Liver (tissue), 9 donors: ENCODE results near the gene ACRV1. TPM values are rescaled to one million over a fixed set of nuclear protein-coding genes. Genes with fewer than 3 reads are reported as not detected.

ENCODE experiments used
- DNase-seq: peaks from one replicate; pipeline ENCODE4 v3.0.0-alpha.2; 2017; ENCODE audit warnings: low spot score
- H3K27ac ChIP-seq, 2 donors: one replicate each; pipeline ENCODE4 v1.7.0; 2013; ENCODE audit warnings: inconsistent platforms in 2 of 2, low read length in 2 of 2, control low read depth in 1 of 2, low read depth in 1 of 2, mild to moderate bottlenecking in 1 of 2
- H3K27me3 ChIP-seq, 4 donors: one replicate each; pipeline versions ENCODE4 v1.6.1 to v1.7.0; 2013; ENCODE audit warnings: low read length in 3 of 4, inconsistent platforms in 1 of 4, mild to moderate bottlenecking in 1 of 4, moderate library complexity in 1 of 4; ENCODE audit not compliant: control insufficient read depth in 4 of 4, insufficient read depth in 4 of 4
- H3K36me3 ChIP-seq, 4 donors: one replicate each; pipeline versions ENCODE4 v1.6.1 to v1.7.0; 2013; ENCODE audit warnings: low read length in 3 of 4, mild to moderate bottlenecking in 3 of 4, low read depth in 1 of 4, moderate library complexity in 1 of 4; ENCODE audit not compliant: control insufficient read depth in 4 of 4, insufficient read depth in 3 of 4
- H3K4me1 ChIP-seq, 4 donors: one replicate each; pipeline versions ENCODE4 v1.6.1 to v1.7.0; 2013; ENCODE audit warnings: low read length in 3 of 4, mild to moderate bottlenecking in 3 of 4, moderate library complexity in 1 of 4; ENCODE audit not compliant: control insufficient read depth in 4 of 4, insufficient read depth in 4 of 4
- H3K4me3 ChIP-seq, 3 donors: one replicate each; pipeline versions ENCODE4 v1.6.1 to v1.7.0; 2013; ENCODE audit warnings: low read length in 3 of 3, control low read depth in 1 of 3, low read depth in 1 of 3, mild to moderate bottlenecking in 1 of 3
- H3K9ac ChIP-seq, 2 donors: one replicate each; pipeline ENCODE4 v1.7.0; 2013; ENCODE audit warnings: low read length in 2 of 2, mild to moderate bottlenecking in 2 of 2, moderate library complexity in 2 of 2, control low read depth in 1 of 2, low read depth in 1 of 2
- H3K9me3 ChIP-seq, 4 donors: one replicate each; pipeline versions ENCODE4 v1.6.1 to v1.7.0; 2013; ENCODE audit warnings: low read length in 3 of 4; ENCODE audit not compliant: control insufficient read depth in 4 of 4
- ATF3 ChIP-seq: IDR thresholded peaks from 2 replicates; pipeline ENCODE4 v1.6.1; 2016; ENCODE audit warnings: antibody characterized with exemption
- CTCF ChIP-seq: fragments of 150-350 bp; IDR thresholded peaks from 2 replicates; pipeline ENCODE4 v1.5.1; 2017; ENCODE audit warnings: improper control_type of control experiment, low read depth, low read length; ENCODE audit not compliant: missing input control
- EGR1 ChIP-seq, 2 donors: IDR thresholded peaks; 2 replicates each; pipeline ENCODE4 v1.6.1; 2016 to 2018; ENCODE audit warnings: antibody characterized with exemption in 2 of 2, low read depth in 2 of 2
- GABPA ChIP-seq, 2 donors: IDR thresholded peaks in 1 of 2; conservative IDR thresholded peaks in 1 of 2; 2 replicates each; pipeline ENCODE4 v1.6.1; 2016; ENCODE audit warnings: antibody characterized with exemption in 2 of 2, mild to moderate bottlenecking in 1 of 2, moderate library complexity in 1 of 2
- HNF4A ChIP-seq, 2 donors: conservative IDR thresholded peaks; 2 replicates each; pipeline ENCODE4 v1.6.1; 2016; ENCODE audit warnings: antibody characterized with exemption in 2 of 2, mild to moderate bottlenecking in 2 of 2
- HNF4G ChIP-seq: IDR thresholded peaks from 2 replicates; pipeline ENCODE4 v1.6.1; 2016; ENCODE audit warnings: antibody characterized with exemption
- JUND ChIP-seq, 2 donors: IDR thresholded peaks; 2 replicates each; pipeline ENCODE4 v1.6.1; 2016; ENCODE audit warnings: antibody characterized with exemption in 2 of 2
- NR2F2 ChIP-seq: IDR thresholded peaks from 2 replicates; pipeline ENCODE4 v1.6.1; 2016; ENCODE audit warnings: antibody characterized with exemption
- RAD21 ChIP-seq, 2 donors: IDR thresholded peaks; 2 replicates each; pipeline ENCODE4 v1.6.1; 2016; ENCODE audit warnings: antibody characterized with exemption in 2 of 2, mild to moderate bottlenecking in 2 of 2
- REST ChIP-seq: IDR thresholded peaks from 2 replicates; pipeline ENCODE4 v1.6.1; 2016; ENCODE audit warnings: antibody characterized with exemption, mild to moderate bottlenecking
- RXRA ChIP-seq, 2 donors: IDR thresholded peaks; 2 replicates each; pipeline ENCODE4 v1.6.1; 2017 to 2018; ENCODE audit warnings: antibody characterized with exemption in 2 of 2, mild to moderate bottlenecking in 1 of 2
- SP1 ChIP-seq: IDR thresholded peaks from 2 replicates; pipeline ENCODE4 v1.6.1; 2018; ENCODE audit warnings: antibody characterized with exemption, mild to moderate bottlenecking
- TAF1 ChIP-seq: conservative IDR thresholded peaks from 2 replicates; pipeline ENCODE4 v1.6.1; 2016; ENCODE audit warnings: antibody characterized with exemption, mild to moderate bottlenecking
- YY1 ChIP-seq: IDR thresholded peaks from 2 replicates; pipeline ENCODE4 v1.6.1; 2016; ENCODE audit warnings: antibody characterized with exemption, mild to moderate bottlenecking
- WGBS: extraction: QIAGEN DNeasy Blood & Tissue Kit; methylation state at CpG from one replicate; pipeline ENCODE4 v1.1.7; 2013; 5-methylcytosine and 5-hydroxymethylcytosine counted together
- polyA plus RNA-seq, 2 donors: library from polyadenylated mRNA; stranded (reverse) in 1 of 2; unstranded in 1 of 2; fragments of 200-250 nt in 1 of 2; fragments of >200 nt in 1 of 2; fragmentation: Nextera tagmentation in 1 of 2; extraction: Ambion mirVana in 1 of 2; gene quantifications; one replicate each; pipeline versions ENCODE4 v1.2.1 to v1.2.3, GENCODE V29; 2013 to 2015
- total RNA-seq, 2 donors: library from RNA; depleted of rRNA; stranded (reverse); fragments of >200 nt; gene quantifications; one replicate each; pipeline ENCODE4 v1.2.3, GENCODE V29; 2014
- donor health status: healthy.
- donor health status: healthy.
- donor health status: healthy.
- donor health status: healthy.
- donor health status: healthy.

The ACRV1 gene
- total and polyA plus RNA-seq, 4 donors: not detected

GRCh38 chr11:125675196-125675595 is 5.5 kb downstream of the ACRV1 start:
- Histone ChIP-seq H3K9ac (no peak overlapping the region), H3K36me3 (no peaks in the 10 kb centered on the region), H3K4me1 (no peaks in the 10 kb centered on the region), H3K27me3 (no peaks in the 10 kb centered on the region), H3K27ac (no peak overlapping the region), H3K4me3 (no peak overlapping the region), H3K9me3 (no peaks in the 10 kb centered on the region)
- no peak for TF ChIP-seq JUND (IDR thresholded peaks at IDR 0.05)
- TF ChIP-seq CTCF: no peak
- TF ChIP-seq TAF1: no peak
- TF ChIP-seq SP1: no peak
- no peak for TF ChIP-seq HNF4A (conservative IDR thresholded peaks at IDR 0.05)
- no peak for TF ChIP-seq GABPA (IDR thresholded peaks at IDR 0.05 in 1 of 2, conservative IDR thresholded peaks at IDR 0.05 in 1 of 2)
- no peak for TF ChIP-seq EGR1 (IDR thresholded peaks at IDR 0.05; ENCODE audit: low read depth in 2 of 2)
- 97% methylated on average over 2 of the region's 2 CpGs for WGBS
- no peak for DNase-seq

GRCh38 chr11:125674210-125674609 is 6.4 kb downstream of the ACRV1 start:
- Histone ChIP-seq H3K4me1 (no peaks in the 10 kb centered on the region), H3K27ac (no peak overlapping the region), H3K9ac (no peak overlapping the region), H3K4me3 (no peak overlapping the region), H3K36me3 (no peaks in the 10 kb centered on the region), H3K9me3 (no peaks in the 10 kb centered on the region), H3K27me3 (no peaks in the 10 kb centered on the region)
- no peak for DNase-seq
- no peak for TF ChIP-seq NR2F2
- no peak for TF ChIP-seq HNF4A (conservative IDR thresholded peaks at IDR 0.05)
- no peak for TF ChIP-seq TAF1
- TF ChIP-seq RXRA (IDR thresholded peaks at IDR 0.05): no peak
- no peak for TF ChIP-seq REST
- WGBS: 76% methylated on average over 2 of the region's 2 CpGs

GRCh38 chr11:125671561-125671960 is 9.1 kb downstream of the ACRV1 start:
- Histone ChIP-seq H3K36me3 (no peaks in the 10 kb centered on the region), H3K9me3 (no peaks in the 10 kb centered on the region), H3K9ac (no peak overlapping the region), H3K27ac (no peak overlapping the region), H3K27me3 (no peaks in the 10 kb centered on the region), H3K4me3 (no peak overlapping the region), H3K4me1 (no peaks in the 10 kb centered on the region)
- 91% methylated on average over 2 of the region's 2 CpGs for WGBS
- TF ChIP-seq NR2F2 (no peak), HNF4A (conservative IDR thresholded peaks at IDR 0.05) (no peak), RXRA (IDR thresholded peaks at IDR 0.05) (no peak), TAF1 (no peak), HNF4G (no peak), SP1 (no peak), CTCF (no peak), JUND (IDR thresholded peaks at IDR 0.05) (no peak), YY1 (no peak), ATF3 (no peak), RAD21 (IDR thresholded peaks at IDR 0.05) (no peak)
- DNase-seq: no peak
